GM13977 (cell line): ENCODE data around the gene FBRSL1.
"Not testable (repeated sequence)": the region's sequence is repeated elsewhere in the genome, so short reads cannot be mapped to it uniquely, and the experiment has no call there.

Experiments used
- DNase-seq: peaks from one replicate; pipeline ENCODE4 v3.0.0; 2012; ENCODE audit warnings: low spot score
- in situ Hi-C: fragments of 300-500 bp; cut with MboI; formaldehyde crosslinking; loops from one replicate; pipeline ENCODE4 v1.12.0; 2022; ENCODE audit warnings: low sequenced_read_pairs, low pct_unique_long_range_greater_than_20kb, mixed read lengths, inconsistent platforms; ENCODE audit not compliant: unreplicated experiment
- TF ChIP-seq, protein P1 (sequence below): IDR thresholded peaks from 2 replicates; pipeline ENCODE4 v1.5.1; 2012; ENCODE audit warnings: mild to moderate bottlenecking, control low read depth; ENCODE audit not compliant: insufficient read depth; ENCODE audit errors: extremely low read depth, missing control alignments

FBRSL1 gene

GRCh38 chr12:132489602-132490266 is at the start of gene FBRSL1:
TSS of gene FBRSL1 (plus strand) at chr12:132490151.
- DNase-seq = peak; percentile 100
- TF ChIP-seq, protein P1, sequence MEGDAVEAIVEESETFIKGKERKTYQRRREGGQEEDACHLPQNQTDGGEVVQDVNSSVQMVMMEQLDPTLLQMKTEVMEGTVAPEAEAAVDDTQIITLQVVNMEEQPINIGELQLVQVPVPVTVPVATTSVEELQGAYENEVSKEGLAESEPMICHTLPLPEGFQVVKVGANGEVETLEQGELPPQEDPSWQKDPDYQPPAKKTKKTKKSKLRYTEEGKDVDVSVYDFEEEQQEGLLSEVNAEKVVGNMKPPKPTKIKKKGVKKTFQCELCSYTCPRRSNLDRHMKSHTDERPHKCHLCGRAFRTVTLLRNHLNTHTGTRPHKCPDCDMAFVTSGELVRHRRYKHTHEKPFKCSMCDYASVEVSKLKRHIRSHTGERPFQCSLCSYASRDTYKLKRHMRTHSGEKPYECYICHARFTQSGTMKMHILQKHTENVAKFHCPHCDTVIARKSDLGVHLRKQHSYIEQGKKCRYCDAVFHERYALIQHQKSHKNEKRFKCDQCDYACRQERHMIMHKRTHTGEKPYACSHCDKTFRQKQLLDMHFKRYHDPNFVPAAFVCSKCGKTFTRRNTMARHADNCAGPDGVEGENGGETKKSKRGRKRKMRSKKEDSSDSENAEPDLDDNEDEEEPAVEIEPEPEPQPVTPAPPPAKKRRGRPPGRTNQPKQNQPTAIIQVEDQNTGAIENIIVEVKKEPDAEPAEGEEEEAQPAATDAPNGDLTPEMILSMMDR = no peak
- in situ Hi-C loops = no loop called here

DNA sequence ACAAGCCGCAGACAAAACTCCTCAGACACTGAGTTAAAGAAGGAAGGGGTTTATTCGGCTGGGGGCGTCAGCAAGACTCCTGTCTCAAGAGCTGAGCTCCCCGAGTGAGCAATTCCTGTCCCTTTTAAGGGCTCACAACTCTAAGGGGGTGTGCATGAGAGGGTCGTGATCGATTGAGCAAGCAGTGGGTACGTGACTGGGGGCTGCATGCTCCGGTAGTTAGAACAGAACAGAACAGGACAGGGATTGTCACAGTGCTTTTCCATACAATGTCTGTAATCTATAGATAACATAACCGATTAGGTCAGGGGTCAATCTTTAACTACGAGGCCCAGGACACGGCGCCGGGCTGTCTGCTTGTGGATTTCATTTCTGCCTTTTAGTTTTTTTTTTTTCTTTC is 49.5 kb upstream of the FBRSL1 start:
- DNase-seq, in situ Hi-C loops: not testable (repeated sequence)

DNA sequence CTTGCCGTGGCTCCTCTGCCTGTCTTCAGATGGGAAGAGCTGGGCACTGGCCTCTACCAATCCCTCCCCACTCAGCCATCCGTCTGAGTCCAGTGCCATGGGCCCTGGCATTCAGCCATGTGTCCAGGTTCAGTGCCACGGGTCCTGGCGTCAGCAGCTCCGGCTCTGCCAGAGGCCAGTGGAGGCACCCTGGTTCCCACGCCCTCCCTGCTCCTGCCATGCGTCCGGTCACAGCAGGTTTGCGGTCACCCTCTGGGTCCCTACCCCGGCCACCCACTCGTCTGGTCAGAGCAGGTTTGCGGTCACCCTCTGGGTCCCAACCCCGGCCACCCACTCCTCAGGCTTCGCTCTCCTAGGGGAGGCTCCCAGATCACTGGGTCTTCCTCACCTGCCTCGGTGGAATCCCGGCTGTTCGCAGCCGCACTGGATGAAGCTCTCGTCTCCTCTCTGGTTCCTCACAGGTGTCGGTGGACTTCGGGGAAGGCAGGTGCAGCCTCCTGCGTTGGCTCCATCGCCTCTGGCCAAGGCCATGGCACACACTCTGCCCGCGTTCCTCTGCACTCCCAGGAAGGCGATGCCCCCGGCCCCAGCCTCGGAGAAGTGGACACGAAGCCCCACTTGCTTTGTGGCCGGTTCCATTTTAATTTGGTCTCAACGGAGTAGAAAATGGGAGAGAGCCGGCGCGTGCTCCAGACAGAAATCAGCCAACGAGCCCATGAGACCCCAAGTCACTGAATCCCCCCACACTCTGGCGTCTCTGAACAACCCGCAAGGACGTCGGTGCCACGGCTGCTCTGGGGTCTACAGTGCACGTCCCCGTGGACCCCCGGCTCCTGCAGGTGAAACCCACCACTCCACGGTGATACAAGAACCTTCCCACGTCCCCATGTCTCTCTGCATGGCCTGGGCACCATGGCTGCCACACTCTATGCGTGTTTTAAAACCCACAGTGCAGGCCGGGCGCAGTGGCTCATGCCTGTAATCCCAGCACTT is 47.8 kb upstream of the FBRSL1 start:
- in situ Hi-C loops = no loop called here
- DNase-seq = no peak
- TF ChIP-seq, protein P1 = no peak

- in situ Hi-C loops = no loop called here
- DNase-seq = no peak
- TF ChIP-seq, protein P1 = no peak
Observed at GRCh38 chr12:132443091-132443490, 46.9 kb upstream of the FBRSL1 start.

GRCh38 chr12:132444283-132444682 is 45.7 kb upstream of the FBRSL1 start:
- no peak for DNase-seq
- in situ Hi-C loops = no loop called here
- TF ChIP-seq, protein P1 = no peak

DNA sequence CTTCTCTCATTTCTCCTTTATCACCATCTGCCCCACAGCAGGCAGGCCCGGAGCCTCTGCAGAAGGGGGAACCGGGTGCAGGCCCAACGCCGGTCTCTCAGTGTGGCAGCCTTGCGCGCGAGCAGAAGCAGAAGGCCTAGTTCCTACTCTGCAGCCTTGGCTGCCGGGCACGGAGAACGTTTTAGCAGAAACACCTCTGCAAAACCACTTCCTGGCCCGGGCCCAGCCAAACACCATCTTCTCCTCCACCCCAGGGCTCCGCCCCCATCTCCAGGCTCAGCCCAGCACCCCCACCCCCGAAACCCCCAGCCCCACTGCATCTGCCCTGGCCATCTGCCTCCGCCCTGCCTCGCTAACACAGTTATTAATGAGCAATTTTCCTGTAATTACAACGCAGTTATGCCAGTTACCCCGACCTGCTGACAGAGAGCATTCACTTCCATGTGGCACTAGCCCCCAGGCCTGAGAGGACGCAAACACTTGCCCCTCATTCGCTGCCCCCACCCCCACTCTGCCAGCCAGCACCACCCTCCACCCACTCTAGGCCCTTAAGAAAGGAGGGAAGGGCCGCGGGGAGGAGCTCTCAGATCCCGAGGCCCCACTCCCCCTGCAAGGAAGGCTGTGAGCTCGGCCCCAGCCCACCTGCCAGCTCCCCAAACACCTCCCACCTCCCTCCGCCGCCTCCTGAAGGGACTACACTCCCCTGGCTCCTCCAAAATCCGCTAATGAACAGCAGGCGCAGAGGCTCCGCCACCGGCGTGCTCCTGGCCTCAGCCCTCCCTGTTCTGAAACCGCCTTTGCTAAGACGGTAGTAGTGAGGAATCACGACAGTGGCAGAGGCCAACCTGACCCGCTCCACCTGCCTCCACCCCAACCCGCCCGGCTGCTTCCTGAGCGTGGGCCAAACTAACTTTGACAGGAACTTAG is 44.7 kb upstream of the FBRSL1 start:
- TF ChIP-seq, protein P1 = no peak
- DNase-seq = peak; percentile 85
- in situ Hi-C loops = no loop called here
